DMS 273 (cell line): ENCODE measurements around the gene ATG4B.
A peak's percentile ranks its signal among the peaks of the same experiment; 100 is the strongest.

ENCODE experiments used
- DNase-seq: peaks from one replicate; lab custom pipeline; 2025; ENCODE audit not compliant: unreplicated experiment; lab: John Stamatoyannopoulos, UW

ATG4B gene

GRCh38 chr2:241637795-241638660 is 535 bp downstream of the ATG4B start:
- peak; percentile 77 for DNase-seq

- no peak for DNase-seq
These were observed 1.4 kb downstream of the ATG4B start for GRCh38 chr2:241638940-241639339.

- no peak for DNase-seq
These were observed 1.9 kb downstream of the ATG4B start for GRCh38 chr2:241639385-241639784.

GRCh38 chr2:241640165-241640795 is 2.8 kb downstream of the ATG4B start:
- no peak for DNase-seq

GRCh38 chr2:241641631-241642030 is 4.1 kb downstream of the ATG4B start:
- no peak for DNase-seq

GRCh38 chr2:241645056-241645914 is 7.8 kb downstream of the ATG4B start:
- DNase-seq = no peak

- DNase-seq = no peak
These were observed 8.6 kb downstream of the ATG4B start for GRCh38 chr2:241645915-241646645.

- no peak for DNase-seq
These were observed 11.0 kb downstream of the ATG4B start for GRCh38 chr2:241648453-241648852.

- DNase-seq = peak; percentile 88
These were observed 11.9 kb downstream of the ATG4B start for GRCh38 chr2:241649404-241649803.

GRCh38 chr2:241649927-241650326 is 12.4 kb downstream of the ATG4B start:
- DNase-seq = no peak

- no peak for DNase-seq
These were observed 14.6 kb downstream of the ATG4B start for GRCh38 chr2:241652142-241652541.

GRCh38 chr2:241652722-241653121 is 15.2 kb downstream of the ATG4B start:
- DNase-seq = no peak

- no peak for DNase-seq
These were observed 15.8 kb downstream of the ATG4B start for GRCh38 chr2:241653210-241653750.

- no peak for DNase-seq
These were observed 17.1 kb downstream of the ATG4B start for GRCh38 chr2:241654551-241654950.

- no peak for DNase-seq
These were observed 18.2 kb downstream of the ATG4B start for GRCh38 chr2:241655516-241656189.

- no peak for DNase-seq
These were observed 18.8 kb downstream of the ATG4B start for GRCh38 chr2:241656190-241656741.

GRCh38 chr2:241657786-241658254 is 20.3 kb downstream of the ATG4B start:
- DNase-seq = no peak

GRCh38 chr2:241658296-241658695 is 20.8 kb downstream of the ATG4B start:
- DNase-seq = no peak

- DNase-seq = peak; percentile 82
These were observed 21.8 kb downstream of the ATG4B start for GRCh38 chr2:241659150-241659739.
